Astrocyte of the hippocampus (primary cell): ENCODE measurements around the gene DPF3.

ENCODE experiments used
- DNase-seq: peaks from one replicate; pipeline ENCODE4 v3.0.0; 2011; ENCODE audit warnings: low read depth, low spot score

Gene DPF3

DNA sequence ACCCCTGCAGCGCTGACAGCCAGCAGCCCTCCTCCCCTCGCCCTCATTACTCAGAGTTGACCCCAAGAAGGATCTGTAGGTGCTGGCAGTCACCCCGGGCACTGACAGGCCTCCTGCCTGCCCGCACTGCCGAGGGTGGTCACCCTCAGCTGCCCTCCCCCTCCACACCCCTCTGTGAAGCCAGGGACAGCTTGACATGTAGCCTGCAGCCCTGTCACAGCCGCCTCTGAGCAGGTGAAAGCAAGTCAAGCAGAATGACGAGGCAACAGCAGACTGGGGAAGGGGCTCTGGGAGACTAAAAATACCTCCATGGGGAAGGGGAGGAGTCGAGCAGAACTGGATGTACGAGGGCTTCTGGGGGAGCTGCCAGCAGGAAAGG lies 178.1 kb downstream of the DPF3 start:
- DNase-seq = peak; percentile 45

DNA sequence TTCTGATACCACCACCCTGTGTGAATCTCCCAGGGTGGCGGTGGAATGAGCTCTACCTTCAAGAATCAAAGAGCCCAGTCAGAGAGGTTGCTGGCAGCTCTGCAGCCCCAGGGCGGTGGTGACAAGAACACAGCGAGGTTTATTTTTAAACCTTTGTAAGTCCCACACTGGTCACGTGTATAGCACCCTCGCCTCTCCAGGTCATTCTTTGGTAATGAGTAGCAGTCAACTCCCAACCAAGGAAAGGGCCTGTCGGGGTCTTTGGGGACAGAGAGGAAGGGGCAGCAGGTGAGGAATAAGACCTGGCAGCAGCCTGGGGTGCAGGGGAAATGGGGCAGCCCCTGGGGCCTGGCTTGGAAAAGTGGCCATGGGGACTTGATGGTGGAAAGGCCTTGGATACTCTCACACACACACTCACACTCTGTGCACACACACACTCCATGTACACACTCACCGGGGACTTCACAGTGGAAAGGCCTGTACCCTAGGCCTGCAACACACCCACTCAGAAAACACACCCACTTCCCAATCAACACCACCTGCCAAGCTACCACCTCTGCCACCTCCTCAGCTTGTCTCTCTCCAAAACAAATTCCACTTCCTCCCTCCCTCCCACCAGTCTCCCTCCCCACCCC lies 178.6 kb downstream of the DPF3 start:
- peak; percentile 18 for DNase-seq

DNA sequence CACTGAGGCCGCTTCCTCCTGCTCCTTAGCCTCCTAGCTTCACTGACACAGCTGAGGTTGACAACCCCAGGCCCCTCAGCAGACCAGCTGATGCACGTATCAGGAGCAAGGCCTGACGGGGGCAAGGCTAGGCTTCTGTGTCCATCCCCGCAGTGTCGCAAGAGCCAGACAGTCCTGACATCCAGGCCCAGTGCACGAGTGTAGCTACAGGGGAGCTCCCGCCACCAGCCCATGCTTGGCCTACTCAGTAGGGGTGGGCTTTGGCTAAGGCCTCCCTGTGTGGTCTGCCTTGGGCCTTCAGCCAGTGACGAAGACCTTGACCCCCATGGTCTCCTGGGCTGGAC lies 179.1 kb downstream of the DPF3 start:
- no peak for DNase-seq

DNA sequence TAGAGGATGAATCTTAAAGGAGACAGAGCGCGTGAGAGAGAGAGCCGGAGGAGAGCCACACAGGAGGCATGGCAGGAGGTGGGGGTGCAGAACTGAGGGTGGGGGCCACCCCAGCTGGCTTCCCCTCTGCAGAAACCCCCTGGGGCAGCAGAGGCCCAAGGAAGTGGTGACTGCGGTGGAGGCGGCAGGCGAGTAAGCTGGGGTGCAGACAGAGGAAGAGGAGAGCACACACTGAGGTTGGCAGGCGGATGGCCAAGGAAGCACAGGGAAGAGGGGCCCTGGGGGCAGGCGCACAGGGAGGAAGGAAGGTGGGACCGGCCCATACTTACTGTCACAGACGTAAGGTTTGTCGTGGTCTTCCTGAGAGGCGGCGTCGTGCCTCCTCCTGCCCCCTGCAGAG lies 179.8 kb downstream of the DPF3 start:
- DNase-seq = no peak

DNA sequence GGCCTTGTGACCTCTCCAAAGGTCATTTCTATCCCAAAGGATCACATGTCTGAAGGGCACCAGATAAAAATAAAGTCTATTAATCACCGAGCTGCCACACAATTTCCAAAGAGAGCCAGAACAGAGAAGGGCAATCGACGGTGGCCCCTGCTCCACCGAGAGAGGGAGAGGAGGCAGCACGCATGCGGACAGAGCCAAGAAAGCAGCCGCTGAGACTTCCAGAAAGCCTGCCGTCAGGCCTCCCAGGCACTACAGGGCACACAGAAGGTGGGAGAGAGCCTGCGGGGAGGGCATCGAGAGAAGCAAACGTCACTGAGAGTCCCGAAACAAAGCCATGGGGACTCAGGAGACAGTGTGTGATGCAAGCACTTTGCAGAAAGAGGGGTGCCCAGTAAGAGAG lies 182.0 kb downstream of the DPF3 start:
- no peak for DNase-seq

DNA sequence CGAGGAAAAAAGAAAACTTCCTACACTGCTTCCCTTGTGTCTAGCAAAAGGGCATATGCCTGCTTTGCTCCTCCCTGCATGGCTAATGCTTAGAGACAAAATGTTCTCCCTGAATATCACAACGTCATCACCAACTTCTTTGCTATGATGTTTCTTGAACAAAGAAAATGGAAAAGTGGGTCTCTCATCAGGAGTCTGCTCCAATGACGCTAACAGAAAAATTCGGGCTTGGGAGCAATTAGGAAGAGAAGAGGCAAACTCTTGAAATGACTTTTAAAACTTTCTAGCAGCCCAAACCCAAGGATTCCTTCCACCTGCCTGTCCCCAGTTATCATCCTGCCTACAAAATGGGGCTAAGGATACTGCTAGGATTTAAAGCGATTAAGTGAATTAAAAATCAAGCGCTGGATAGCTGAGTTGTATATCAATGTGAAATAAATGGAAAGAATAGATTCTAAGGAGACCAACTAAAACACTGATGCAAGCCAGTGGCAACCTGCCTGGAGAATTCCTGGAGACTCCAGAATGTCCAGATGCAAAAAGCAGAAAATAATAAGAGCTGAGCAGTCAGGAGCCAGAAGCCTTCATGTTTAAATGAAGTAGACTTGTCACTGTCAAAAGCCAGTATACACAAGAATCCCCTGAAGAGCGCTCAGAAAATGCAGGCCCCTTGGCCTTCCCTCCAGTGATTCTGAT lies 183.8 kb downstream of the DPF3 start:
- DNase-seq = peak; percentile 66

DNA sequence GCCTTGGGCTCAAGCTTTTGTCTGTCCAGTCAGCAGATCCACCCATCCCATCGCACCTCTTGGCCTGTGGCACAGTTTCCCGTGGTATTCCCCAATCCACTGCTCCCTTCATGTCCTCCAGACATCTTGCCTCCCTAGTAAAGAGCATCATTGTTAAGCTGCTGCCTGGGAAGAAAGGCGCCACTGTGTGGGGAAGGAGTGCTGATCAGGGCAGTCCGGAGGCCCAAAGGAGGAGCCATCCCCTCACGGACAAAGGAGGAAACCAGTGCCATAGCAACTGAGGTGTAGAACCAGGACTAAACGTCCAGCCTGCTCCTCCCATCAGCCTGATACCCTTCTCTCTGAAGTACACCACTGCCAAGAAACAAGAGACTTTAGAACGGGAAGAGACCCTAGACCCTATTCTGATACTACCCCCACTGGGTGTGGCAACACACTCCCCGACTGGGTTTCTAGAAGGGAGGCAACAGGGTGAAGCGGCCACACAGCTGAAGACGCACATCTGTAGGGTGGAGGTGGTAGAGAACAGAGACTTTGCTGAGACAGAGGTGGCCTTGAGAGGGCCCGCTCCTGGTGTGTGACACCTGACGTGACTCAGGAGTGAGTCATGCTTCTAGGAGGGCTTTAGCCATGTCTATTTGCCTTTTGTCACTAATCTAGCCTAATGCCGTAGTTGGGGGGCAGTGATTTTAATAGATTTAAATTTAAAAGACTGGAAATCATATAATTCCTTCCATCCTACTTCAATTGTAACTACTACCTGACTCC lies 185.0 kb downstream of the DPF3 start:
- no peak for DNase-seq

DNA sequence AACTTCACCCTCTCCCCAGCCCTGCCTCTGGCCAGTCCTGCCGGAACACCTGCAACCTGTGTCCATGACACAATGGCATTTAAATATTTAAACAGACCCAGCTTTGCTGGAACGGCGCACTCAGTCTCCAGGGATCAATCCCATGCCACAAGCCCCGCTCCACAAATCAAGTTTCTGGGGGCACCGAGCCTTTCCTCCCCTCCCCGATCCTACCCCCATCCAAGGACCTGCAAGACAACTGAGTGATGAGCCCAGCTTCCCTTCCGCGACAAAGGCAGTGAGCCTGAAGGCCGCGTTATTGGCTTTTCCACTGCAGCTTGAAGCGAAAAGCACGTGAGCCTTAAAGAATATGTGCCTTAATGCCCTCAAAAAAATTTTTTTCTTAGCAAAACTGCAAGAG lies 185.7 kb downstream of the DPF3 start:
- DNase-seq = no peak

DNA sequence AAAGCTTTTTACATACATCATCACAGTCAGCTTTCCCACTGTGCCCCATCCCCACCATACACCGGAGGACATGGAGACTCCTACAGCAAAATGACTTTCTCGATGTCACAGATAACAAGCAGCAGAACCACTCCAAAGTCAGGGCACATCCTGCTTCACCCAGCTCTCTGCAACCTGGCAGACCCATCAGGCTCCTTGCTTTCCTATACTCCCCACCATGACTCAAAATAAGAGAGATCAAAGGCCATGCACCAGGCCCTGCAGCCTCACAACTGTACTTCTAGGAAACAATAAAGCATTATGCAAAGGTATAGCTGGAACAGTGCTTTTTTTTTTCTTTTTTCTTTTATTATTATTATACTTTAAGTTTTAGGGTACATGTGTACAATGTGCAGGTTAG lies 187.4 kb downstream of the DPF3 start:
- DNase-seq = no peak

DNA sequence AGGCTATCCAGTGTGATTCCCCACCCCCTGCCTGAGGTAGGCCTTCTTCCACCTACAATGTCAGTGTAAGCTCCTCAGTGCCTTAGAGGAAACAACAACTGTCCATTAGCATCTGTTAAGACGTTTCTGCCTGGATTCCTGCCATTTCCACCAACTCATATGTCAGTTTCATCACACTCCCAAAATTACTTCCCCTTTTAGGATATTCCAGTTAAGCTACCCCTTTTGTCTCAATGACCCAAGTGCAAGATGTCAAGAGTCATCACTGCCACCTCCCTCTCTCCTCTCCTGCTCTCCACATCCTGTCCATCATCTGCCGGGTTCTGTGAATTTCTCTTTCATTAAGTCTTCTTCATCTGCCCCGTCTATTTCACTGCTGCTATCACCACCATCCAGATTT lies 189.4 kb downstream of the DPF3 start:
- DNase-seq = no peak

DNA sequence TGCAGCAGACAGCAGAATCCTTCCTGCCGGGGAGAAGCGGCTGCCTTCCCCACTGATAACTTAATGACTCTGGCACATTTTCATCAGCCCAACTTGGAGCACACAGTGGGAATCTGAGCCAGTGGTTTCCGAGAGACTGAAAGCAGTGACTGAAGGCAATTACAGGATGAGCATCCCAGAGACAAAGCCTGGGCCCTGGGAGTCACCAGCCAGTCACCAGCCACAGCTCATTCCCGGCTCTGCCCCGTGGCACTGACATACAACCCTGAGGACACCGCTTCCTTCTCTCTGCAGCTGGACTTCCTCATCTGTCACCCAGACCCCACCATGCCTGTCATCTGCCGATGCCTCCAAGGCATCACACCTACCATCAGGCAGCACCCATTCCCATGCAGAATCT lies 192.3 kb downstream of the DPF3 start:
- no peak for DNase-seq

DNA sequence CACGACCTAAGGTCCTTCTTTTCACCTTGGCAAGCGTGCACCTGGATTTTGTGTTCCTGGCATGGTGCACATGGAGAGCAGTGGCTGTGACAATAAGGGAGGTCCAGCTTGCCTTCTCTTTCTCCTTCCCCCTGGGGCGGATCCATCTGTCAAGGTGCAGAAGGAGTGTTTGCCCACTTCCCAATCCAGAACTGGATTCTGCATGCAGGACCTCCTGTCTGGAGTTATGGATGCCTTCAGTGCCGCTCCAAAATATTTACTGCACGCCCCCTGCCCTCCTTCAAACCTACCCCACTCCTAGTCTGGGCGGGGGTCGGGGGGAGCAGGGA lies 192.7 kb downstream of the DPF3 start:
- DNase-seq = no peak

DNA sequence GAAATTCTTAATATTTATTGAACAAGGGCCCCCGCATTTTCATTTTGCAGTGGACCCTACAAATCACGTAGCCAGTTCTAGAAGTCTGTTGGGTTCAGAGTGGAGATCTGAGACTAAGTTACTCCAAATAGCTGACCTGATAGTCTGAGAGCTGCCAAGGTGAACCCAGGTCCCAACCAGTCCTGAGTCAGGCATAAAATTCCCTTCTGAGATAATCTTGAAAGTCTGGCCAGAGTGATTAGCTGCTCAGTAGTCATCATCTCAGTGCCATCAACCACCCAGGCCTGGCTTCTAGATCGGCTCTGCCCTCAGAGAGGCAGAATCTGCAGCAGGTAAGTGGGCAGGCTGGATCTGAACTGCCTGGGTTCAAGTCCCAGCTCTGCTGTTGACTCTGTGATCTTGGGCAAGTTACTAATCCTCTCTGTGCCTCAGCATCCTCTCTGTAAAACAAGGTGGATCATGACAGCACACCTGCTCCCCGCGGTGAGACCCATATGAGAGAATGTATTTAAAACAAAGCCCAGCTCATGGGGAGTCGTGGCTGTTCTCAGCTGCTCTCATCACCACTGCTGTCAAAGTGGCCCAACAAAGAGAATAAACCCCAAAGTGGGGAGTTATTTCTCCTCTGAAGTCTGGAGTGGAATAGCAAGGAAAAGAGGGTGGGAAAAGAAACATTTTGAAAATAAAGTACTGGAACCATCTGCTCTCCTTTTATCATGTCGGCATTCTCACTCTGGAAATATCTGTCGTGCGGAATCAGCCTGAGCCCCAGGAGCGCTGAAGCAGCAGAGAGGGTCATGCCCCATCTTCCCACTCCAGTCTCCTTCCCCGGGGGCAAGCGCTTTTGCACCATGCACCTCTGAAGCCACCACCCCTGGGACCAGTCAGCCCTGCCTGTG lies 193.3 kb downstream of the DPF3 start:
- DNase-seq = no peak

DNA sequence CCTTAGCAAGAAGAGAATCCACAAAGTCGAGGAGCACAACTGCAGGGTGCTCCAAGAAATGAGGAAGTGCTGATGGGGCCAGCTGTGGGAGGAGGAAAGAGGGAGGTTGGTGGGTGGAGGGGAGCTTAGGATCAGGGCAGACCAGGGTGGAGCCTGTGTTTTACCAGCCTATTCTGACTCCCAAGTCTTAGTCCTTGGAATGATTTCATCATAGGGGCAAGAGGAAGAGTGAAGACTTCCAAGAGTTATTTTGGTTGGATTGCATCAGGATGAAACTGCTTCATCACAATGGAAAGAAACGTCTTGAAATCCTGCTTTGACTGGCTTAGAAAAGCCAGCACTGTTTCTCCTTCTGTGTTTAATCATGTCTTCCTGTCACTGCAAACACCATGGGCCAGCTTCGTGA lies 194.0 kb downstream of the DPF3 start:
- DNase-seq = no peak

DNA sequence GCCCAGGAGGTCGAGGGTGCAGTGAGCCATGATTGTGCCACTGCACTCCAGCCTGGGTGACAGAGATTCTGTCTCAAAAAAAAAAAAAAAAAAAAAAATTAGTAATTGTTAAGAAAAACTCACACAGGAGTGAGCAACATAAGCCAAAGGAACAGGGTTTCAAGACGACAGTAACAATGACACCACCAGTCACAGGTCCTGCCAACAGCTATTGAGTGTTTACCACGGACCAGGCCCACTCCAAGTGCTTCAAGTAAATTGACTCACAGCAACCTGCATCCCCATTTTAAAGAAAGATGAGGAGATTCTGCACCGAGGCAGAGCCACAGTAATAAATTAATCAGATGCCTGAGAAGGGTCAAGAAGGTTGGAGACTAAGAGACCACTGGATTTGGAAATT lies 194.5 kb downstream of the DPF3 start:
- no peak for DNase-seq

DNA sequence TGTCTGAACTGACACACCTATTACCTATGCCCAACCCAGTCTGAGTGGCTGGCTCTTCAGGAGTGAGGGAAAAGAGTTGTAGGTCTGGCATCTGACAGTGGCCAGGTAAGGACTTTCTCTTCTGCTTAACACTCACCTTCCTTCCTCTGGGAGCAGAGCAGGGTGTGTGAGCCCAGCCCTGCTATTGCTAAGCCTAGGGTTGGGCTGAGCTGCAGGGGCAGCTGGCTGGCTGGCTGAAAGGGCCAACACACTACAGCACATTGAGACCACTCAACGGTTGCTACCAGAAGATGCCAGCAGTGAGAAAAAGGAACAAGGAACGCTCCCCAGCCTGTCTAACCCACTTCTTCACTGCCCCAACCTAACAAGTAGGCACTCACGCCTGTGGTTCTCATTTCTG lies 201.2 kb downstream of the DPF3 start:
- peak; percentile 41 for DNase-seq

DNA sequence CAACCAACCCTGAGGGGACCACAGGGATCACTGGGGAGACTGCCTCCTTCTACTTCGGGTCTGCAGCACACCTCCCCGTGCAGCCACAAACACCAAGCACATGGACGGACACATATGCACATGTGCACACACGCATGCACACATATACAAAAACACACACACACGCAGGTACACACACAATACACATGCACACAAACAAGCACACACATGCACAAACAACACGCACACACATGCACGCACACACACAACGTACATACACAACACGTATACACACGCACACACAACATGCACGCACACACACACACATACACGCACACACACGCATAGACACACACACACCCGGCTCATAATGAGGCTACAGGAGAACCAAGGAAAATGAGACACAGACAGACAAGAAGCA lies 203.6 kb downstream of the DPF3 start:
- no peak for DNase-seq

DNA sequence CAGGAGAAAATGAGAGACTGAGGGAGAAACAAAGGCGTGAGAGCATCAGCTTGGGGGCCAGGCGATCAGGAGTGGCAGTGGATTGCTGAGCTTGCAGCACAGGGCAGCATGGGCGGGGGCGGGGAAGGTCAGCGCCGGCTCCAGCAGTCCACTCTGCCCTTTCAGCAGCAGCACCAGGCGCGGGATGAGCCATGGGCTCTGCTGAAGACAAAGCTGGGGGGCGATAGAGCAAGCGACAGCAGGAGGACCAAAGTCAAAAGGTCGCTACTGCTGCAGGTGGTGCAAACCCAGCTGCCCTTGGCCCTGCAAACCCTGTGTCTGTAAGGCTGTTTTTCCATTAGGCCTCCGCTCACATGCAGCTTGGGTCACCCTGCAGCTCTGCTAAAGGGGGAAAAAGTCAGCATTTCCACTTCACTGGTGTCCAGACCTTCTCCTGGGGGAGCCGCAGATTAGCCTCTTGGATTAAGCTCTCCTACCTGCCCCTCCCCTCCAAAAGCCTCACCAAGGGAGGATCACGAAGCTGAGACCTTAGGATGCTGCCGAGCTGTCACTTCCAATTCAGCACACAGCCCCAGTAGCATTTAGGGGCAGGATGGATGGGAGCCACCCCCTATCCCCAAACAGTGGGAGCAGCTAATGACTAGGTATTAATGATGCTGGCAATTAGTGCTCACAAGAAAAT lies 204.8 kb downstream of the DPF3 start:
- no peak for DNase-seq

DNA sequence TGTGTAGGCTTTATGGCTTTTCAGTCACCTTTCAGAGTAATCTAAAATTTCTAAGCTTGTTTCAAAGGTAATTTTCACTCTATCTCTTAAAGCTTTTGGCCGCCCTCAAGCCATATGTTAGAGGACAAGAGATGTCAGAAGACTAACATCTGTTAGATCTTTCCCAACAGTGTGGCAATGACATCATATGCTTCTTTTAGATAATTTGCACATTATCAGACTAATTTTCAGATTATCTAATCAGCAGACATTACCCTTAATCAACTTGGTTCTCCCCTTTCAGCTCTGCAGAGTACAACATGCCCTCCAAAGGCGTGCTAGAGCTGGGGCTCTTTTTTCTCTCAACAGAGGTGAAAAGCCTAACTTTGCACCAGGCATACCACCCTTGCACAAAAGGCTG lies 207.1 kb downstream of the DPF3 start:
- no peak for DNase-seq

DNA sequence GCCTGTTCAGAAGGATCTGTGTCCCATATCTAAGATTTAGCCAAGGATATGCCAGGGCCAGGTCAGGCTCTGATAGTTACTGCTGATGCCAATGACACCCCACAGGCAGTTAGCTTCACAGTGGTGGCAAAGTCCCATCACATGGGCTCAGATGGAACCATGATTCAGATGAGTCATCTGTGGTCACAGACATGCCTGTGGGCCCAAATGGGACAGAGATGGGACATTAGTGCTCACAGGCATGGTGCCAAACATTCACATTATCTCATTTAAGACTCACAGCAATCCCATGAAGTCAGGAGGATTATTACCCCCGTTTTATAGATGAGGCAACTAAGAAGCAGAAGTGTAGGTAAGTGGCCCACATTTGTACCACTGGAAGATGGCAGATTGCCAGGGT lies 207.8 kb downstream of the DPF3 start:
- DNase-seq = no peak

DNA sequence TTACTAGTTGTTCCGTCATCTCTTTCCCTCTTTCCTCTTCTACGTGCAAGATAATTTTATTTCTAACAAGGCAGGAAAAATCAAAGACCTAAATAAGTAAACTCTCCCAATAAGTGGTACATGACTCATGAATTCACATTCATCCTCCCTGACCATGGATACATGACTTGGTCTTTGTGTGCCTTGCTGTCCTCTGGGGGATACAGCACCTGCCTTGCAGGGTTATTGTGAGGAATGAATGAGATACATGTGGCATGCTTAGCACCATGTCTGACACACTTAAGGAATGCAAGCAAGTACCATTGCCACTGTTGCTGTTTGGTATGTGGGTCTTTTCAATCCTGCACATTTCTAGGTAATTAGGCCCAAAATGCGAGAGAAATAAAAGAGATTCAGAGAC lies 208.4 kb downstream of the DPF3 start:
- no peak for DNase-seq

DNA sequence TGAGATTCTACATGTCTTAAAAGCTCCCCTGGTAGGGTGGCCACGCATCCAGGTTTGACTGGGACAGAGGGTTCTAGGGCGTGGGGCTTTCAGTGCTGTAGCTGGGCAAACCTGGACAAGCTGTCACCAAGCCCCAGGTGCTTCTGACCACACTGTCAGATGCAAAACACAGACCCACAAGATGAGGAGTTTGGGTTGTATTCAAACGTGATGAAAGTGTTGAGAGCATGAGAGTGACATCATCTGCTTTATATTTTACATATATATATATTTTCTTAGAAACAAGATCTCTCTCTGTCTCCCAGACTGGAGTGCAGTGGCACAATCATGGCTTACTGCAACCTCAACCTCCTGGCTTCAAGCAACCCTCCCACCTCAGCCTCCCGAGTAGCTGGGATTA lies 210.1 kb downstream of the DPF3 start:
- no peak for DNase-seq
